Endothelial cell of umbilical vein (primary cell): ENCODE measurements around the gene SMOC1.

Source experiments
- POLR2A ChIP-seq: IDR thresholded peaks from 2 replicates; pipeline ENCODE4 v1.6.1; 2012; ENCODE audit warnings: low read depth, mild to moderate bottlenecking, control low read depth, low read length
- TF ChIP-seq, protein P1 (sequence below), 2 donors: IDR thresholded peaks; 1 replicate in 1 of 2; 2 replicates in 1 of 2; pipeline ENCODE4 v1.5.1; 2011; ENCODE audit warnings: low read length in 2 of 2, mild to moderate bottlenecking in 2 of 2, moderate library complexity in 2 of 2, control low read depth in 1 of 2, inconsistent platforms in 1 of 2, low read depth in 1 of 2; ENCODE audit not compliant: insufficient read depth in 1 of 2; ENCODE audit errors: extremely low read depth in 1 of 2

DNA sequence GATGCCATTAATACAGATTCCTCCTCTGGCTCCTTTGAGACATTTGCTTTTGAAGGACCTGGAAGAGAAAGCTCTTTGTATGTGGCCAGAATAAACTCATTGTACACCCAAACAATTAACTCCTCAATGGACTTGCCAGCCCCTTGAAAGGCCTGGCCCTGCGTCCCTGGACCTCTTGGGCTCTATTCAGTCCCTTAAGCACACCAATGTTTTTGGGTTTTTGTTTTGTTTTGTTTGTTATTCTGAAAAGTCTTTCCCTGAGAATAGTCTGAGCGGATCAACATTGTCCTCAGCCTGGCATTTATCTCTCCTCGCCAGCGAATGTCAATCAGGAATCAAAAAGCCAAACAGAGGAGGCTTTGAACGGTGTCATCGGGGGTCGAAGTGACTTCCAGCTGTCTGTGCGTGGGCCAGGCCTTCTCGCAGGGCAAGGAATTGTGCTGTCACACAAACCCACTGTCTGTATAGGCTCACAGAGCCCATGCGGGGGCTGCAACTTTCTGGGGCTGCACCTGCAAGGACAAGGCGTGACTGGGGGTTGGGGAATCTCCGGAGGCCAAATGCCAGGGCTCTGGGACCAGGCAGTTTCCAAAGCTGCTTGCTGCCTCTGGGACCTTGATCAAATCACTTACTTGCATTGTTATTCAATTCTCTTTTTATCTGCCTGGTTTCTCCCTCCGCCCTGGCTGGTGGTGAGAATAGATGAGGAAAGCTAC, 108.3 kb downstream of the SMOC1 start:
- TF ChIP-seq, protein P1, sequence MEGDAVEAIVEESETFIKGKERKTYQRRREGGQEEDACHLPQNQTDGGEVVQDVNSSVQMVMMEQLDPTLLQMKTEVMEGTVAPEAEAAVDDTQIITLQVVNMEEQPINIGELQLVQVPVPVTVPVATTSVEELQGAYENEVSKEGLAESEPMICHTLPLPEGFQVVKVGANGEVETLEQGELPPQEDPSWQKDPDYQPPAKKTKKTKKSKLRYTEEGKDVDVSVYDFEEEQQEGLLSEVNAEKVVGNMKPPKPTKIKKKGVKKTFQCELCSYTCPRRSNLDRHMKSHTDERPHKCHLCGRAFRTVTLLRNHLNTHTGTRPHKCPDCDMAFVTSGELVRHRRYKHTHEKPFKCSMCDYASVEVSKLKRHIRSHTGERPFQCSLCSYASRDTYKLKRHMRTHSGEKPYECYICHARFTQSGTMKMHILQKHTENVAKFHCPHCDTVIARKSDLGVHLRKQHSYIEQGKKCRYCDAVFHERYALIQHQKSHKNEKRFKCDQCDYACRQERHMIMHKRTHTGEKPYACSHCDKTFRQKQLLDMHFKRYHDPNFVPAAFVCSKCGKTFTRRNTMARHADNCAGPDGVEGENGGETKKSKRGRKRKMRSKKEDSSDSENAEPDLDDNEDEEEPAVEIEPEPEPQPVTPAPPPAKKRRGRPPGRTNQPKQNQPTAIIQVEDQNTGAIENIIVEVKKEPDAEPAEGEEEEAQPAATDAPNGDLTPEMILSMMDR (IDR thresholded peaks at IDR 0.05; ENCODE audit: extremely low read depth in 1 of 2, insufficient read depth in 1 of 2, low read depth in 1 of 2, low read length in 2 of 2): no peak
- no peak for TF ChIP-seq POLR2A
